Activated CD4-positive, alpha-beta T cell treated with anti-CD3 and anti-CD28 coated beads, Interleukin-2, amount 50 U/mL, for 48 hours (primary cell): ENCODE results near the gene FAF1.

ENCODE experiments used
- DNase-seq, 2 experiments: peaks; one replicate each; pipeline ENCODE4 v3.0.0-alpha.2; 2020

FAF1 gene

DNA sequence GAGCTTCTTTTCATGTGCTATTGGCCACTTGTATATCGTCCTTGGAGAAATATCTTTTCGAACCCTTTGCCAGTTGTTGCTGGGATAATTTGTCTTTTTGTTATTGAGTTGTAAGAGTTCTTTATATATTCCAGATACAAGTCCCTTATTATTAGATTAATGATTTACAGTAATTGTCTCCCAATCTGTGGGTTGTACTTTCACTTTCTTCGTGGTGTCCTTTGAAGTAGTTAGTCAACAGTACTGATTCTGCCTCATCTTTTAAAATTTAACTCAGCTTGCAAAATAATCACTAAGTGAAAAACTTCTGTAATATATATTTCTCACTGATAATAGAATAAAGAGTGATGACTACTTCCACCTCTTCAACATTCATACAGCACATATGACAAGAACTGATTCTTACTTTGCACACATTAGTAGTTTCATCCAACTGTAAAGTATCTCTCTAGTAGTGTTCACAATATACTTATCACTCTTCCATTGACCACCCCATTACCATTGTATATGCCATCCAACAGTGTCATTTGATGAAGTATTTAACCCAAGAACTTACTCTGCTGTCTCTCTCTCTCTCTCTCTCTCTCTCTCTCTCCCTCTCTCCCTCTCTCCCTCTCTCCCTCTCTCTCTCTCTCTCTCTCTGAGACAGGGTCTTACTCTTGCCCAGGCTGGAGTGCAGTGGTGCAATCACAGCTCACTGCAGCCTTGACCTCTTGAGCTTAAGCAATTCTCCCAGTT lies 432.6 kb downstream of the FAF1 start:
- DNase-seq, result no peak

DNA sequence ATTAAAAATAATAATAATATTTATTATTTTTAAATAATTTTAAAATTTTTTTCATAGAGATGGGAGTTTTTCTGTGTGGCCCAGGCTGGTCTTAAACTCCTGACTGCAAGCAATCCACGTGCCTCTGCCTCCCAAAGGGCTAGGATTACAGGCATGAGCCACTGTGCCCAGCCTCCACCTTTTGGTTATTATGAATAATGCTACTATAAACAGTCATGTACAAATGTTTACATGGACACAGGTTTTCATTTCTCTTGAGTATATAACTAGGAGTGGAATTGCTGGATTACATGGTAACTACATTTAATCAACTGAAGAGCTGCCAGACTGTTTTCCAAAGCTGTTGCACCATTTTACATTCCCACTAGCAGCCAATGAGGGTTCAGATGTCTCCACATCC lies 433.6 kb downstream of the FAF1 start:
- no peak for DNase-seq

DNA sequence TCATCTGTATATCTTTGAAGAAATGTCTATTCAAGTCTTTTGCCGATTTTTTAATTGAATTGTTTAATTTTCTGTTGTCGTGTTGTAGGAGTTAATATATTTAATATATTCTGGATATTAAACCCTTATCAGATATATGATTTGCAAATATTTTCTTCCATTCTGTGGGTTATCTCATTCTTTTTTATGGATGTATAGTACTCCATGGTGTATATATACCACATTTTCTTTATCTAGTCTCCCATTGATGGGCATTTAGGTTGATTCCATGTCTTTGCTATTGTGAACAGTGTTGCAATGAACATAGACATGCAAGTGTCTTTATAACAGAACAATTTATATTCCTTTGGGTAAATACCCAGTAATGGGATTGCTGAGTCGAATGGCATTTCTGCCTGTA lies 436.5 kb downstream of the FAF1 start:
- DNase-seq, result no peak

DNA sequence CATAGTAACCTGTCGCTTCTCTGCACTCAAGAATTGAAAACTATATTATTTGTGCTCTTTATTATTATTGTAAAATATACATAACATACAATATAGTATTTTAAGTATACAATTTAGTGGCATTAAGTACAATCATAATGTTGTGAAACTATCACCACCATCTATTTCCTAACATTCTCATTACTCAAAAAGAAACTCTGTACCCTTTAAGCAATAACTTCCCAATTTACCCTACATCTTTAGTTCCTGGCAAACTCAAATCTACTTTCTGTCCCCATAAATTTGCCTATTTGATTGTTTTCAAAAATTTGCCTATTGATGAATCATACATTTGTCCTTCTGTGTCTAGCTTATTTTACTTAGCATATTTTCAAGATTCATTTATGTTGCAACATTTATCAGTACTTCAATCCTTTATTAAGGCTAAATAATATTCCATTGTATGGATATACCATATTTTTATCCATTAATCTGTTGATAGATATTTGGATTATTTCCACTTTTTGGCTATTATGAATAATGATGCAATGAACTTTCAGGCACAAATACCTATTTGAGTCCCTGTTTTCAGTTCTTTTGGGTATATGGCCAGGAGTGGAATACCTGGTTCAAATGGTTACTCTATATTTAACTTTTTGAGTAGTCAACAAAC lies 437.2 kb downstream of the FAF1 start:
- DNase-seq, result no peak

DNA sequence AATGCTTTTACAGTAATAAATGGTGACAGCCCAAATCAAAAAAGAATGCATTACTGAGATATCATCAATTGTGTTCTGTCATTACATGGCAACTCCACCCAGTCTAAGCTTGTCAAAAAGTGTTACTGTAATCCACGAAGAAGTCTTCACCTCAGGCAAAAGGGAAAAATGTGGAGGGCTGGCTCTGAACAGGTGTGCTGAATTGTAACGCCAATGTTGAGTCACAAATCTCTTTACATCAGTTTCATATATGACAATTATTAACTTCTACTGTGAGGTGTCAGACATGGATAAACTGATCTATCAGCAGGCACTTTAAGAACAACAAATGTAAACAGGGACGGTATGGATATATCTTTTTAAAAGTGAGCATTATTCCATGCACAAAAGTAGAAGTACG lies 438.4 kb downstream of the FAF1 start:
- no peak for DNase-seq

DNA sequence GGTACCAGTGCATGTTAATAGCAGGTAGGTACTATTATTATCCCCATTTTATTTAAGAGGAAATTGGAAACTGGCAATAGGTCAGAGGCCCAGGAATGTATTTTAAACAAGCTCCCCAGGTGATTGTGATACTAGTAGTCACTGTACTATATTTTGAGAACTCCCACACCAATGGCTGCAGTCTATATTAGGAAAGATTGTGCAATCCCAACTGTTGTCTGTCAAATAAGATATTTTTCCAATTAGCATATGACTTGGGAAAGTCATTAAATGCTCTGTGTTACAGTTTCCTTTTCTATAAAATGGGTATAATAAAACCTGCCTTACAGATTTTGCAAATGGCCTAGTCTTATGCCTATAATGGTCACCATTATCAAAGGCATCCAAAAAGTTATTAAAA lies 442.6 kb downstream of the FAF1 start:
- no peak for DNase-seq

DNA sequence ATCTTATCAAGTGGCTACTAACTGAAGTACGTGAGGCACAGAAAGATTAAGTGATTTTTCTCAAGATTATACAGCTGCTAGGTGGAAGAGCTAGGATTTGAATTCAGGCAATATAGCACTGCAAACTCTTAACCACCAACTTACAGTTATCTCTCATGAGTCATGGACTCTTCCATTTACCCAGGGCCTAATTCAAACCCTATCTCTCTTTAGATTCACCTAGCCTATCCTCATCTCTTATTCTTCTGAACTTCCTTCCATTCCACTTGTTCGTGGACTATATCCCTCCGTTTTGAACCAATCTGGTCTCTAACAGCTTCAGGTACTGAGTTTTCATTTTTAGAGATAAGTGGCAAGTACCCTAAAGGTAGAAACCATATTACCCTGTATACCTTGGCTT lies 444.0 kb downstream of the FAF1 start:
- no peak for DNase-seq

DNA sequence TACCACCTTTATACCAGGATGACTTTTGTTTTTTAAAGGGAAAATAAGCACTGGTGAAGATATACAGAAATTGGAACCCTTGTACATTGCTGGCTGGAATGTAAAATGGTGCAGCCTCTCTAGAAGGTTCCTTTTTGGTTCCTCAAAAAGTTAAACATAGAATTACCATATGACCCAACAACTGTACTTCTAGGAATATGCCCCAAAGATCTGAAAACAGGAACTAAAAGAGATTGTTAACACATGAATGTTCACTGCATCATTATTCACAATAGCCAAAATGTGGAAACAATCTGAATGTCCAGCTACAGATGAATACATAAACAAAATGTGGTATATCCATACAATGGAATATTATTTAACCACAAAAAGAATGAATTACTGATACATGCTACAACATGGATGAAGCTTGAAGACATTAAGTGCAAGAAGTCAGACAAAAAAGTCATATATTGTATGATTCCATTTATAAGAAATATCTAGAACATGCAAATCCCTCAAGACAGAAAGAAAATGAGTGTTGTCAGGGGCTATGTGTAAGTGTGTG lies 452.0 kb downstream of the FAF1 start:
- DNase-seq, result no peak

DNA sequence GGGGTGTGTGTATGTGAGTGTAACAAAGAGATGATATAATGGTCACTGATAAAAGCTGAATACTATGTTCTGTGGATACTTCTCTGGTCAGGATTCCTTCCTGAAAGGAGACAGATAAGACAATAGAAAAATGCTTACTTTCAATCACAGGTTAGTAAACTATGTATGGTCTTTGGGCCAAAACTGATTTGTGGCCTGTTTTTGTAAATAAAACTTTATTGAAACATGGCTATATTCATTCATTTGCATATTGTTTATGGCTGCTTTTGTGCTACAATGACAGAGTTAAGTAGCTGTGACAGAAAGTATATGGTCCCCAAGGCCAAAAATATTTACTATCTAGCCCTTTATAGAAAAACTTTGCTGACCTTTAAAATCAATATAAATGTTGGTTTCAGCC lies 454.6 kb downstream of the FAF1 start:
- no peak for DNase-seq

DNA sequence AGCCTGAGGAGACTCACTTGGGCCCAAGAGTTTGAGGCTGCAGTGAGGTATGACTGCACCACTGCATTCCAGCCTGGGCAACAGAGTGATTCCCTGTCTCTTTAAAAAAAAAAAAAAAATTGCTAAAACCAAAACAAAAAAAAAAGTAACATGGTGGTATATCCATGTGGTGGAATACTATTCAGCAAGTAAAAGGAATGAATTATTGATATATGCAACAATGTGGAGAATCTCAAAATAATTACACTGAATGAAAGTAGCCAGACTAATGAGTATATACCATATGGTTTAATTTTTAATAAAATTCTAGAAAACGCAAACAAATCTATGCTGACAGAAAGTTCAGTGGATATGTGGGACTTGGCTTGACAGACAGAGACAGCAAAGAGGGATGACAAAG lies 456.6 kb downstream of the FAF1 start:
- no peak for DNase-seq

DNA sequence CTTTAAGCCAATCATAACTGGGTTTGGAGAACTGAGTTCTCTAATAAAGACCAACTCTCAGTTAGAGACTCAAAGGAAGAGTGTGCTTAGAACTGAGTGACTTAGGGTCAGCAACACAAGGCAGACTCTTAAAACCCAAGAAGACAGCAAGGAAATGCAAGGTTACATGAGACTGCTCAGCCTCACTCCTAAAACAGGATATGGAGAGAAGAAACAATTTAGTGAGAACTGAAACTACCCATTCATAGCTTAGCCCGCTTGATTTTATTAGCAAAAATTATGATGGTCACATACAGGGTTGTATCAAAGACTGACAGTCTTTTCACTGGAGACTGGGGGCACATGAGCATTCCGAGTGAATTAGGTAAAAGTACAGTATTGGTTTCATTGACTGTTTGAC lies 457.9 kb downstream of the FAF1 start:
- DNase-seq, result no peak

DNA sequence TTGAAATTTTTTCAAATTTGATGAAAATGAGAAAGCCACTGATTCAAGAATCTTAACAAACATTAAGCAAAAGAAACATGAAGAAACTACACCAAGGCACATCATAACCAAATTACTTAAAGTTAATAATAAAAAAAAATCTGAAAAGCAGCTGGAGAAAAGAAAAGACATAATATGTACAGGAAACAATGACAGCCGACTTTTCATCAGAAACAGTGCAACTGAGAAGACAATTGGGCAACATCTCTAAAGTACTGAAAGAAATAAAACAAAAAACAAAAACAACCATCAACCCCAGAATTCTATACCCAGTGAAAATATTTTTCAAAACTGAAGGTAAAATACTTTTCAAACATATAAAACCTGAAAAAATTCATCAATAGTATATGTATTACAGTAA lies 463.1 kb downstream of the FAF1 start:
- DNase-seq, result no peak

DNA sequence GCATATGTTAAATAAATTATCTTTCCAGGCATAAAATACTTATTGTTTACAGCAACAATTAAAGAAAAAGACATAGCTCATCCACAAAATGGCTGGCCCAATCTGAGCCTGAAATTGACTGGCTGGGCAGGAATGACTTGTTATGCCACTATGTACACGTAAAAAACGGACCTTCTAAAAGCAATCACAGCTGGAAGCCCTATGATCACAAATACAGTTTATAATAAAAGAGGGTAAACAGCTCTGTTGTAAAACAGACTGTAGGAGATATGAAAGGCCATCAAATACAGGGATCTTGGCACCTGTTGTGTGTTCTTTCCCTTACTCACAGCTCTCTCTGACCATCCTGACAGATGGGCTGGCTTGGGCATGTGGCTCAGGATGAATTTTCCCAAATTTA lies 466.4 kb downstream of the FAF1 start:
- DNase-seq, result no peak

DNA sequence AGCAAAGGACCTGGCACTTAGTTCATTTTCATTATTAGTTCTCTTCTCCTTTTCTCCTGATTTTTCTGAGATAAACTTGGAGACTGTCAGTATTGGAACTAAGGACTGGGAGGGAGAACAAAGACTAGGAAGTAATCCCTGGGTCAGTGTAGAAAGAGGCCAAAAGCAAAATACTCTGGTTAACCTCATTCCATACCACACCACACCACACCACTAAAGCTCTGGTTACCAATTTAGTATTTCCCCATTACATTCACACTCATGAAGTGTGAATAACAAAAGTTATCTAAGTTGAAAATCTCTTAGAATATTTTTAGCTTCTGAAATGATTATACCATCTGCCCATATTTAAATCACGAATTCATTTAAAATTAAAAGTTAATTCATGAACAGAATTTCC lies 467.9 kb downstream of the FAF1 start:
- no peak for DNase-seq

DNA sequence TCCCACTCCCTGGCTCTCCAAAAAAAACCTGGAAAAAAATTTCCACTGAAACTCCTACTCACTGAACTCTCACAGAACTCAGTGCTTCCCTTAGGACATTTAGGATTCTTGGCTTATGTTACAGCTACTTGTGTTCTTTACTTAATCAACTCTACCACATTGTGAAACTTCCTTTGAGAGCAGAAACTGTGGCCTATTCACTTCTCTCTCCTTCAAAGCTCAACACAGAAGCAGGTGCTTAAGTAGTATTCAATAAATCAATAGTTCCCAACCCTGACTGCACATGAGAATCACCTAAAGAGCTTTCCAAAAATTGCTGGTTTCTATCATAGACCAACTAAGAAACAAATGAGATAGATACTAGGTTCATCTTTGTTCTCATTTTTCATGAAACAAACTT lies 468.9 kb downstream of the FAF1 start:
- no peak for DNase-seq

DNA sequence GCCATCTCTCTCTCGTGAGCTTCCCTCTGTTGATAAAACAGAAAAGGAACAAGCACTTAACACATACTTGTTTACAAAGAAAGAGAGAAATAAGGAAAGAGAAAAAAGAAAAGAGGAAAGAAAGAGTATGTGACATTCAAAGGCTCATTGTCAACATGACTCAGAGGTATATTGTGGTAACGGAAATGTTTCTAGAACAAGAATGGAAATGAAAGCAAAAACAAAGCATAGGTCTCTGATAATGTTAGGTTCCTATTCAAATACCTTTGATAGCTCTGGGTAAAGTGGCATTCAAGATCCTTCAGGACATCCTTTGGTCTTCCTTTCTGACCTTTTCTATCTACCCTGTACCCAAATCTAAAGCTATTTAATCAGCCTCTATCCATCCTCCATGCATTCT lies 469.4 kb downstream of the FAF1 start:
- DNase-seq, result no peak

DNA sequence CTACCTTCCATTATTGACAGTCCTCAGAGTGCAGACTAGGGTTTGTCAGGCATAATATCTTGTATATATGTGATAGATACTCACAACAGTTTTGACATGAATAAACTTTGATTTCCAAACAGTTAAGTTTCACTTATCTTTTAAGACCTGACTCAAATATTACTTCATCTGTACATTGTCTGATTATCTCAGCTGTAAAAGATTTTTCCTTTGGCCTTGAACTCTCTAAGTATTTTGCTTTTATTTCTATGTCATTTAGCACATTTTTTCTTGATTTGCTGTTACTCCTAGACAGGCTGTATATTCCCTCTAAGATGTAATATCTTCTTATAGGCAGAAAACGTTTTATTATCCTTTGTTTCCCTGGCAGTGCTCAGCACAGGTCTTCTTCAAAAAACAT lies 471.2 kb downstream of the FAF1 start:
- no peak for DNase-seq

DNA sequence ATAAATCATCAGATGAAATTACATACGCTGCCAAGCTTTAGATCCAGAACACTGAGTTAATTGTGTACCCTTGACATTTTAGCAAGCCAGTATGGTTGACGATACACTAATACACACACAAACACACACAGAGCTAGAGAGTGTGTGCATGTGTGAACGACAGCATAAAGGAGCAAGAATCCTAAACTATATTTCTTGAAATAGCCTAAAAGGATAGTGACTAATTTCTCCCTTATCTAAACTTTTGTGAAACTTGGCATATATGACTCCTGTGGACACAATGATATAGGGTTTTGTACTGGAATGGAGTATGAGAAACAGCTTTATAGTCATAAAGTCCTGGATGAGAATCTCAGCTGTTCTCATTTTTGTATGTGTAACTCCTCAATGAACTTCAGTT lies 471.7 kb downstream of the FAF1 start:
- no peak for DNase-seq

DNA sequence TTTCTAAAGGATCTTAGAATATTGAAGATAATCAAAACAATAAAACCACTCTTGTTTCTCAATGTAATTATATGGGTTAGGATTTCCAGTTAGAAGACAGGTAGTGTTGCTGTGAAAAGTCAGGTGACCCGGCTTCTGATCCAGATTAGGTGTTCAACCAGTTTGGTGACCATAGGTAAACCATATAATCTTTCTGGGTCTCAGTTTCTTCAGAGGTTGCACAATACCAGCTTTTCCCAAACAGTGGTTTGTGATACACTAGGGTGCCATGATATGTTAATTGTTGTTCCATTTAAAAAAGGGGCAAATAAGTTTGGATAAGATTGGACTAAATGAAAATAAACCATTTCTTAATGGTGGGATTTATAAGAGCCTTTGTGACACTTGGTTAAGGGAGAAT lies 472.3 kb downstream of the FAF1 start:
- no peak for DNase-seq

DNA sequence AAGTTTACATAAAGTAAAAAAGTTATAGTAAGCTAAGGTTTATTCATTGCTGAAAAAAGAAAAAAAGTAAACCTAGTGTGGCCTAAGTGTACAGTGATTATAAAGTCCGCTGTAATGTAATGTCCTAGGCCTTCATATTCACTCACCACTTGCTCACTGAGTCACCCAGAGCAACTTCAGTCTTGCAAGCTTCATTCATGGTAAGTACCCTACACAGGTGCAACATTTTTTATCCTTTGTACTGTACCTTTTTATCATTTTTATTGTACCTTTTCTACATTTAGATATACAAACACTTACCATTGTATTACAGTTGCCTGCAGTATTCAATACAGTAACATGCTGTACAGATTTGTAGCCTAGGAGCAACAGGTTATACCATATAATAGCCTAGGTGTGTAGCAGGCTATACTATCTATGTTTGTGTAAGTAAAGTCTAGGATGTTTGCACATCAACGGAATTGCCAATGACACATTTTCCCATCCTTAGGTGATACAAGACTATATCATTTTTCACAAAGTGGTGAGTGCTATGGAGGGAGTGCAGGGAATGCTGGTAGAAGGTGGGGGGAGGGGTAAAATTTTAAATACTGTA lies 478.8 kb downstream of the FAF1 start:
- DNase-seq, result no peak

DNA sequence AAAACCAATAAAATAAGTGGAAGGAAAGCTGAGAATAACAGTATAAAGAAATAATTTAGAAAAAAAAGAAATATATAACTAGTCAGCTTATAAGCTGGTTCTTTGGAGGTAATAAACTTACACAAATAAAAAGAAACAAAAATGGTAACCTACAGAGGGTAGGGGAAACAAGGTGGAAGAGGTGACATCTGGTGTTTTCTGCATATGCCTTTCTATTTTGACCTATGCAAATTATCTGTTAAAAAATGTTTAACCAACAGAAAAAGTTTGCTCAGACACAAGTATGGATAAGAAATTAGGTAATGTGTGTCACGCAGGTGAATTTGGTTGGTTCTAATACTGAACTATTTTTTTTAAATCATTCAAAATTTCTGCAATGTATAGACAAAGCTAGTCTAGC lies 483.3 kb downstream of the FAF1 start:
- no peak for DNase-seq

DNA sequence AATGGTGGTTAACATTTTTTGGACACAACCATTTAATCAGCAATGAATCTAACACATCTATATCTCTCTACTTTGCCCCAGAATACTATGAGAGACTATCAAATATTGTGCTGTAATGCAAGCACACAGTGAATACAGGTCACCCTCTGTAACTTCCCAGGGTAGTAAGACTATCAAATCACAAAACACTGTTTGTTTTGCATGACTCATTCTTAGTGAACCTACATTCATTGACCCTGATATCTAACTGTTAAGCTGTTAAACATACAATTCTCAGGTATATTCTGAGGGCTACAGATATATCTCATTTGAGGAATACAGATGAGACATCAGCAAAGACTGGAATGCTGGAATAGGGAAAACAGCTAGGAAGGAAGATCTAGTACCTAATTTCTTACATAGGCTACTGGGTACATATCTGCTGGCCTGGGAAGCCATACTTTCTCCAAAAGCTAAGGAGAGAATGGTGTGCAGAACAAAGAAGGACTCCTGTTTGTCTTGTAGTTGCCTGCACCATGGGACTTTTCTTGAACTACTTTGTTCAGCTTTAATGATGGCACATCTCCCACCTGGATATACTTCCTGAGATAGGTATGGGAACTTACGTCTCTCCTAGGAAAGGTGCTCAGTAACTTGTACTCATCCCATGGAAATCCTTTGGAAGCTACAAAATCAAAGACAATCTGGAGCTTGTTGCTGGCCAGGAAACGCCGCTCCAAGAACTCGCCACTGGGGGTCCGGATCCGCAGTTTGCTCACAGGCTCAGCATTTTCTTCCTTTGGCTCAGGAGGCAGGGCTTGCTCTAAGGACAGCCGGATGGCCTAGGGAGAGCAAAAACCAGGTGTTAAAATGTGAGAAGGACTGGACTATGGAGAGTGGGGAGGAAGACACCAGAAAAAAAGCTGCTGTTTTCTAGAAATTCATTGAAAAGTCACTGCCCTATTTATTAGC lies 484.9 kb downstream of the FAF1 start:
- DNase-seq, result no peak

DNA sequence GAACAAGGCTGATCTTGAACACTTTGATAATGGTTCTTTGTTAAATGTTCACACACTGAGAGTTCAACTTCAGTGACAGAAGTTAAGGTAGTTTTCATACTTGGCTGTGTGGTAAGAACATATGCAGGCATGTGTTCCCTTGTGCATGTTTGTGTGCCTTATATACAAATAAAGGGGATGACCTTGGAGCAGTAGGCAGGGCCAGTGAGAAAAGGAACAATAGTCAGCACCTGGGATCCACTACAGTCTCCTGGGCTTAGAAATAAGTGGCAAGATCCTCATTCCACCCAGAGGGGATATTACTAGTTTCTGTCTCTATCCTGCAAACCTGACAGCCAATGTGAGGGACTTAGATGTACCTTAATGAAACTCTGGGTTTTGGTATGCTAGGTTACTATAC lies 486.6 kb downstream of the FAF1 start:
- DNase-seq, result no peak
